KMS-11 (cell line): ENCODE results near the gene CKB.

Experiments used
- H2AFZ ChIP-seq: fragments of 200-600 bp; sonication (generic); 2 replicates; pipeline ENCODE4 v1.6.1; 2016; ENCODE audit warnings: antibody characterized with exemption, mixed run types, low read depth
- H3K27ac ChIP-seq: fragments of 200-600 bp; sonication (generic); 2 replicates; pipeline ENCODE4 v1.6.1; 2016; ENCODE audit warnings: mild to moderate bottlenecking, mixed run types
- H3K27me3 ChIP-seq: fragments of 200-600 bp; sonication (generic); 2 replicates; pipeline ENCODE4 v1.6.1; 2017; ENCODE audit warnings: mild to moderate bottlenecking, low read depth, mixed run types, moderate library complexity; ENCODE audit not compliant: insufficient read depth
- H3K36me3 ChIP-seq: fragments of 200-600 bp; sonication (generic); 2 replicates; pipeline ENCODE4 v1.6.1; 2017; ENCODE audit warnings: mild to moderate bottlenecking, mixed run types; ENCODE audit not compliant: insufficient read depth
- H3K4me1 ChIP-seq: fragments of 200-600 bp; sonication (generic); 2 replicates; pipeline ENCODE4 v1.6.1; 2016; ENCODE audit warnings: mild to moderate bottlenecking, low read depth, mixed run types; ENCODE audit not compliant: poor library complexity, severe bottlenecking
- H3K4me2 ChIP-seq: fragments of 200-600 bp; sonication (generic); 2 replicates; pipeline ENCODE4 v1.7.0; 2016; ENCODE audit warnings: mild to moderate bottlenecking, mixed run types
- H3K4me3 ChIP-seq: fragments of 200-600 bp; sonication (generic); IDR thresholded peaks from 2 replicates; pipeline ENCODE4 v1.6.1; 2017; ENCODE audit warnings: low read depth, low read length, mixed read lengths; ENCODE audit not compliant: insufficient read depth
- H3K79me2 ChIP-seq: fragments of 200-600 bp; sonication (generic); 2 replicates; pipeline ENCODE4 v1.6.1; 2016; ENCODE audit warnings: low read depth, mixed run types; ENCODE audit not compliant: insufficient read depth
- H3K9ac ChIP-seq: fragments of 200-600 bp; sonication (generic); 2 replicates; pipeline ENCODE4 v1.6.1; 2016; ENCODE audit warnings: mild to moderate bottlenecking, mixed run types
- H4K20me1 ChIP-seq: fragments of 200-600 bp; sonication (generic); 2 replicates; pipeline ENCODE4 v1.6.1; 2016; ENCODE audit warnings: mild to moderate bottlenecking, mixed run types; ENCODE audit not compliant: insufficient read depth
- CTCF ChIP-seq: fragments of 200-600 bp; sonication (generic); conservative IDR thresholded peaks from 2 replicates; pipeline ENCODE4 v1.6.1; 2017; ENCODE audit warnings: low read depth, mild to moderate bottlenecking, antibody characterized with exemption, low read length, moderate library complexity, mixed read lengths

The CKB gene

GRCh38 chr14:103538291-103539055 lies 15.8 kb upstream of the CKB start:
- Histone ChIP-seq H3K4me1 (no peaks in the 10 kb centered on the region), H3K9ac (no peak overlapping the region), H4K20me1 (no peaks in the 10 kb centered on the region), H3K79me2 (no peaks in the 10 kb centered on the region), H3K4me2 (no peak overlapping the region), H2AFZ (no peak overlapping the region), H3K36me3 (no peaks in the 10 kb centered on the region), H3K4me3 (no peak overlapping the region), H3K27ac (no peak overlapping the region), H3K27me3 (peaks cover 6% of the 10 kb centered on the region; the same call in 1 of the 2 replicates)
- TF ChIP-seq CTCF, result no peak

- H4K20me1 ChIP-seq, result no peaks in the 10 kb centered on the region
- H3K27ac ChIP-seq, result no peak overlapping the region
- H2AFZ ChIP-seq, result no peak overlapping the region
- H3K79me2 ChIP-seq, result no peaks in the 10 kb centered on the region
- no peak overlapping the region for H3K9ac ChIP-seq
- no peak for TF ChIP-seq CTCF
- H3K27me3 ChIP-seq, result peaks cover 6% of the 10 kb centered on the region; the same call in 1 of the 2 replicates
- H3K36me3 ChIP-seq, result no peaks in the 10 kb centered on the region
- no peak overlapping the region for H3K4me2 ChIP-seq
- H3K4me3 ChIP-seq, result no peak overlapping the region
- no peaks in the 10 kb centered on the region for H3K4me1 ChIP-seq
Measured at GRCh38 chr14:103537175-103537990, 14.8 kb upstream of the CKB start.

GRCh38 chr14:103536693-103537092 lies 14.1 kb upstream of the CKB start:
- Histone ChIP-seq H3K79me2 (no peaks in the 10 kb centered on the region), H3K9ac (no peak overlapping the region), H2AFZ (no peak overlapping the region), H3K27me3 (peaks cover 6% of the 10 kb centered on the region; the same call in 1 of the 2 replicates), H3K4me1 (no peaks in the 10 kb centered on the region), H3K4me3 (no peak overlapping the region), H3K36me3 (no peaks in the 10 kb centered on the region), H3K4me2 (no peak overlapping the region), H3K27ac (no peak overlapping the region), H4K20me1 (no peaks in the 10 kb centered on the region)
- TF ChIP-seq CTCF, result no peak

GRCh38 chr14:103535891-103536565 lies 13.4 kb upstream of the CKB start:
- Histone ChIP-seq H3K4me2 (no peak overlapping the region), H3K9ac (no peak overlapping the region), H3K27ac (no peak overlapping the region), H3K79me2 (no peaks in the 10 kb centered on the region), H4K20me1 (no peaks in the 10 kb centered on the region), H3K4me1 (no peaks in the 10 kb centered on the region), H2AFZ (no peak overlapping the region), H3K4me3 (no peak overlapping the region), H3K27me3 (peaks cover 6% of the 10 kb centered on the region; the same call in 1 of the 2 replicates), H3K36me3 (no peaks in the 10 kb centered on the region)
- TF ChIP-seq CTCF, result no peak
